GM13976 (cell line): Measurements from ENCODE around the gene TRA2B.

Source experiments
- DNase-seq: peaks from one replicate; pipeline ENCODE4 v3.0.0; 2012; ENCODE audit warnings: low spot score
- in situ Hi-C: fragments of 300-500 bp; cut with MboI; formaldehyde crosslinking; loops from one replicate; pipeline ENCODE4 v1.12.0; 2022; ENCODE audit warnings: low sequenced_read_pairs, mixed read lengths, inconsistent platforms; ENCODE audit not compliant: unreplicated experiment
- TF ChIP-seq, protein P1 (sequence below): IDR thresholded peaks from 2 replicates; pipeline ENCODE4 v1.5.1; 2012; ENCODE audit warnings: borderline replicate concordance, mild to moderate bottlenecking; ENCODE audit not compliant: insufficient read depth; ENCODE audit errors: extremely low read depth, missing control alignments, control extremely low read depth

TRA2B gene

DNA sequence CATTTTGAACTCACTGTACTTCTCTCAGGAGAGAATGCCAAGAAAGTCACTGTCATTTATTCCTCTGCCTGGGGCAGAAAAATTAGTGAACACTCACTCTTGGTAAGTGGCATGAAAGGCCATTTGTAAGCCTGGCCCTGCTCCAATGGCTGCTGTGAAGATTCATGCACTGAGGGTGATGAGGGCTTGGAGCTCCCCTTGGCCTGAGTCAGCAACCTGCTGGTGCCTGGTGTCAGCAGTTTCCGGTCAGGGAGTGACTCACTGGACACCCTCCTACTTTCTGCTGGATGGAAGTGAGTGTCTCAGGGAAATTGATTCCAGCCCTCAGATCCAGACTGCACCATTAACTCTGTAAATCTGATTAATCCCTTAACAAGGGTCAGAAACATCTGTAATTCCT lies 37.6 kb downstream of the TRA2B start:
- TF ChIP-seq, protein P1, sequence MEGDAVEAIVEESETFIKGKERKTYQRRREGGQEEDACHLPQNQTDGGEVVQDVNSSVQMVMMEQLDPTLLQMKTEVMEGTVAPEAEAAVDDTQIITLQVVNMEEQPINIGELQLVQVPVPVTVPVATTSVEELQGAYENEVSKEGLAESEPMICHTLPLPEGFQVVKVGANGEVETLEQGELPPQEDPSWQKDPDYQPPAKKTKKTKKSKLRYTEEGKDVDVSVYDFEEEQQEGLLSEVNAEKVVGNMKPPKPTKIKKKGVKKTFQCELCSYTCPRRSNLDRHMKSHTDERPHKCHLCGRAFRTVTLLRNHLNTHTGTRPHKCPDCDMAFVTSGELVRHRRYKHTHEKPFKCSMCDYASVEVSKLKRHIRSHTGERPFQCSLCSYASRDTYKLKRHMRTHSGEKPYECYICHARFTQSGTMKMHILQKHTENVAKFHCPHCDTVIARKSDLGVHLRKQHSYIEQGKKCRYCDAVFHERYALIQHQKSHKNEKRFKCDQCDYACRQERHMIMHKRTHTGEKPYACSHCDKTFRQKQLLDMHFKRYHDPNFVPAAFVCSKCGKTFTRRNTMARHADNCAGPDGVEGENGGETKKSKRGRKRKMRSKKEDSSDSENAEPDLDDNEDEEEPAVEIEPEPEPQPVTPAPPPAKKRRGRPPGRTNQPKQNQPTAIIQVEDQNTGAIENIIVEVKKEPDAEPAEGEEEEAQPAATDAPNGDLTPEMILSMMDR: no peak
- in situ Hi-C loops: no loop called here
- DNase-seq: no peak

DNA sequence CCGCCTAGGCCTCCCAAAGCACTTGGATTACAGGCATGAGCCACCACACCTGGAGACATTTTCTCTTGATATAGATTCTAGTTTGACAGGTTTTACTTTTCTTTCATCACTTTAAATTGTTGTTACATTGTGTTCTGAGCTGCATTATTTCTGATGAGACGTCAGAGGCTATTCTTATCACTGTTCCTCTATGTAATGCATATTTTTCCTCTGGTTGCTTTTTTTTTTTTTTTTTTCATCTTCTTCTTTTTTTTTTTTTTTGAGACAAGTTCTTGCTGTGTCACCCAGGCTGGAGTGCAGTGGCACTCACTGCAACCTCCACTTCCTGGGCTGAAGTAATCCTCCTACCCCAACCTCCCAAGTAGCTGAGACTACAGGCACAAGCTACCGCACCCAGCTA lies 41.2 kb downstream of the TRA2B start:
- in situ Hi-C loops: no loop called here
- no peak for DNase-seq
- TF ChIP-seq, protein P1: no peak

DNA sequence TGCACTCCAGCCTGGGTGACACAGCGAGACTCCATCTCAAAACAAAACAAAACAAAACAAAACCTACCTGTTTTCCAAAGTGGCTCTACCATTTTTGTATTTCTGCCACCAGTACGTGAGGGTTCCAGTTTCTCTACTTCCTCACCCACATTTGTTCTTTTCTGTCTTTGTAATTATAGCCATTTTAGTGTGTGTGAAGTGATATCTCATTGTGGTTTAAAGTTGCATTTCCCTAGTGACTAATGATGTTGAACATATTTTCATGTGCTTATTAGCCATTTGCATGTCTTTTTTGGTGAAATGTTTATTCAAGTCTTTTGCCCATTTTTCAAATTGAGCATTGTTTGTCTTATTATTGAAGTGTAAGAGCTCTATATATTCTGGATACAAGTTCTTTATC lies 50.7 kb downstream of the TRA2B start:
- DNase-seq: no peak
- TF ChIP-seq, protein P1: no peak
- in situ Hi-C loops: no loop called here

GRCh38 chr3:185884641-185885040 lies 53.2 kb downstream of the TRA2B start:
- no peak for DNase-seq
- in situ Hi-C loops: no loop called here
- TF ChIP-seq, protein P1: no peak

DNA sequence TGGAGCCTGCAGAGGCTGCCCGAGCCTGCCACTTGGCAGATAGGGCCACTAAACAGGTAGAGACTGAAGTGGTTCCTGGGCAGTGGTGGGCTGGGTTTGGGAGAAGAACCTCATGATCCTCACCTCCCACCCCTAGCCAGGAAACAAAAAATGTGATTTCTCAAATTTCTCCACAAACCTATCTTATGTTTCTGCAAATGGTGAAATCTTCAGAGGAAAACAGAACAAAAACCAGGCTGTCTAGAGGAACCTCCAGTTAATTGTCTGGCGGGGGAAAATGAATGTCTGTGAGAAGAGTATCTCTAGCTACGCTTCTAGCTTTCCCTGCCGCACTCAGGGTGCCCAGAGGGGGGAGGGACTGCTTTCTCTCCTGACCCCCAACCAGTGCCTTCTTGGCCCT lies 55.9 kb downstream of the TRA2B start:
- no peak for DNase-seq
- TF ChIP-seq, protein P1: no peak
- in situ Hi-C loops: no loop called here

DNA sequence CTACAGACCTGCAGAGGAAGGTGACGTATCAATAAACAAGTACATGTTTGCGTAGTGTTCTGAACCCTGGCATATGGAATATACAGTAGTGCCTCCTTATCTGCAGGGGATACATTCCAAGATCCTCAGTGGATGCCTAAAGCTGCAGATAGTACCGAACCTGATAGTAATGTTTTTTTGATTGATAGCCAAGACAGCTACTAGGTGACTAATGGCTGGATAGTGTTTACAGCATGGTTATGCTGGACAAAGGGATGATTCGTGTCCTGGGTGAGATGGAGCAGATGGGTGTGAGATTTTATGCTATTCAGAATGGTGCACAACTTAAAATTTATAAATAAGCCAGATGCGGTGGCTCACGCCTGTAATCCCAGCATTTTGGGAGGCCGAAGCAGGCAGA lies 57.2 kb downstream of the TRA2B start:
- DNase-seq: no peak
- TF ChIP-seq, protein P1: no peak
- in situ Hi-C loops: no loop called here

DNA sequence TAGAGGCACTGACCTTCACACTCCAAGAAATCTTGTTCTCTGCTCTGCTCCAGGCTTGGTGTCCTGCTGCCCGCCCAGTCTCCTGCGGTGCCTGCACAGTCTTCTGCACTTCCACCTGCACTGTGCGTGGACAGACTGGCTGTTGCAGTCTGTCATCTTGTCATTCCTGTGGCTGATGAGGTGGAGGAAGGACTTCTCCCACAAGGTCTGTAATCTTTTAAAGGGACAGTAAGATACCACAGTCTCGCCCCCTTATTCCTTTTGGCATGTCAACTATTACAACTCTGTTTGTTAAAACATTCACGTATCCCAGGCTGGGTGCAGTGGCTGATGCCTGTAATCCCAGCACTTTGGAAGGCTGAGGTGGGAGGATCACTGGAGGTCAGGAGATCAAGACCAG lies 58.9 kb downstream of the TRA2B start:
- TF ChIP-seq, protein P1: no peak
- in situ Hi-C loops: no loop called here
- no peak for DNase-seq
